IPS DF 19.7 (cell line): ENCODE data around the gene PEF1.

Experiments used
- DNase-seq: peaks from one replicate; pipeline ENCODE4 v3.0.0-alpha.2; 2013; ENCODE audit warnings: low read depth, low spot score

Gene PEF1

DNA sequence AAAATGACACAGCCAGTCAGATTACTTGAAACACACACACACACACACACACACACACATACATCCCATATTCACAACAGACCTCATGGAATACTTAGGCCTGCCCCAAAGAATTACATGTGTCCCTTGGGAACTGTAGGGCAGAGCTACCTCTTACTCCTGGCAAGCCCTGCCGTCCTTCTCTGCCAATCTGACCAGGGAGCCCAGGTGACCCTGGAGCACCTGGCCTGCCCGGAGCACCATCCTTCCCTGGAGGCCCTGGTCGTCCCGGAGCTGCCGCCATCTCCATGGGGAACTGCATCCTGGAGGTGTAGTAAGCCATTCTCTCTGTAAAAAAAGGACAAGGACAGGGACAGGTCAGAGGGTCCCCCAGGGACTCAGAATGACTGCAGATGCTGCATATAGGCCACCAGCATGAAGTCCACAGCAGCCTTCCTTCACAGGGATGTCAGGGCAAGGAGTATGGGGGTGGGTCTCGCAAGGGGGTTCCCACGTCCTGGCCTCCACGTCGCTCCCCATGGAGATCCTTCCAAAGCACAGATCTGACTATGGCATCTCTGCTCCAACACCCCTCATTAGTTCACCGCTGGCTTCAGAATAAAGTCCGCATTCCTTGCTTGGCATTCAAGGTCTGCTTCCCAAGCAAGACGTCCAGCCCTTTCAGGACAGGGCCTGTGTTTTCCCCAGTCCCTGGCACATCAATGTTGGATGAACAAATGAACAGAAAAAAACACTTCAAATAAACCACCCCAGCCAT is 9.2 kb upstream of the PEF1 start:
- DNase-seq = no peak

DNA sequence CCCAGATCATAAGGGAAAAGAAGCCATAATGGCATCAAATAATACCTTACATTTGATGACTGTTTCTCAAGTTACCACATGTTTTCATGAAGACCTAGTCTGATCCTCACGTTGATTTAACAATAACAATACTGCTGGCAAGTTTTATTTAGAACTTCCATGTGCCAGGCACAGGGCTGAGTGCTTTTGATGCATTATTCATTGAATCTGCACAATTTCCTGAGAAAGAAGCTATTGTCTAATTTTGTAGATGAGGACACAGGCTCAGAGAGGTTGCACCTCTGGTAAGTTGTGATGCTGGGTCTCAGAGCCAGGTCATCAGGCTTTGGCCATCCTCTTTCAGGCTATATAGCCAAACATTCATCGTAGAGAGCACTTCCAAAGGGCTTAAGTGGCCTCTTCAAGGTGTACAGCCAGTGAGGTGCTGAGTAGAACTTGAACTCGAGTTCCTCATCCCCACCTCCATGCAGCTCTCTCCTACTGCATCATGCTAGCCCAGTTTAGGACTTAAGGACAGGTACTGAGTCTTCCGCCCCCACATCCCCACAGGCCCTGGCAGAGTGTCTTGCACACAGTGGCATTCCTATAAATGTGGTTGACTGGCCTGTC is 8.3 kb upstream of the PEF1 start:
- no peak for DNase-seq

DNA sequence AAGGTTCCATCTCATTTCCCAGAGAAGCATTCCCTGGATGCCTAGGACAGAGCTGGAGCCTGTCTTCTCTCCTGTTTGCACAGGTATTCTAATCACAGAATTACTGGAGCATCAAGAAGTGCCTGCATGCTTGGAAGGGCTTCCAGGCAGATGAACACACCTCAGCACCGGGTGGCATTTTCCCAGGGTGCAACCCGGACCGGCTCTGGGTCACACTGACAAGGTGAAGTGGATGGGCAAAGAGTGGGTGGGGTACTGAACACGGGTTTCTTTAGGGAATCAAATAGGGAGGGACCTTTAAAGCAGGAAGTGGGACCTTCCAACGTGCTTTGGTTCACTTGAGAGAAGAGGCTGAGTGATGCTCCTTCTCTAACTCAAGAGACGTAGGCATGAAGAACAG is 7.1 kb upstream of the PEF1 start:
- no peak for DNase-seq

DNA sequence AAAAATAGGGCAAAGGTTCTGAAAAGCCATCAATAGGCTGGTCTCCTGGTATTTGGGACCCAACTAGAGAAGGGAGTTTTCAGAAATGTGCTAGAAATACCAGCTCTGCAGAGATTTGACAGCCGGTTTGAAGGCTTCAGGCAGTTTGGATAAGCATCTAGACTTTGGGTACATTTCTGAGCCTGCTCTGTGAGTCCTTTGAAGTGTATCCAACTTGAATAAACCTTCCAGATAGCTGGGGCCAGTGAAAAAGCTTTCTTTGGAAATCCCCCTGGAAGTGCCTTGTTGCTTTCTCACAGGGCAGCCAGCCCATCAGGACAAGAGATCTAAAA is 6.4 kb upstream of the PEF1 start:
- no peak for DNase-seq

DNA sequence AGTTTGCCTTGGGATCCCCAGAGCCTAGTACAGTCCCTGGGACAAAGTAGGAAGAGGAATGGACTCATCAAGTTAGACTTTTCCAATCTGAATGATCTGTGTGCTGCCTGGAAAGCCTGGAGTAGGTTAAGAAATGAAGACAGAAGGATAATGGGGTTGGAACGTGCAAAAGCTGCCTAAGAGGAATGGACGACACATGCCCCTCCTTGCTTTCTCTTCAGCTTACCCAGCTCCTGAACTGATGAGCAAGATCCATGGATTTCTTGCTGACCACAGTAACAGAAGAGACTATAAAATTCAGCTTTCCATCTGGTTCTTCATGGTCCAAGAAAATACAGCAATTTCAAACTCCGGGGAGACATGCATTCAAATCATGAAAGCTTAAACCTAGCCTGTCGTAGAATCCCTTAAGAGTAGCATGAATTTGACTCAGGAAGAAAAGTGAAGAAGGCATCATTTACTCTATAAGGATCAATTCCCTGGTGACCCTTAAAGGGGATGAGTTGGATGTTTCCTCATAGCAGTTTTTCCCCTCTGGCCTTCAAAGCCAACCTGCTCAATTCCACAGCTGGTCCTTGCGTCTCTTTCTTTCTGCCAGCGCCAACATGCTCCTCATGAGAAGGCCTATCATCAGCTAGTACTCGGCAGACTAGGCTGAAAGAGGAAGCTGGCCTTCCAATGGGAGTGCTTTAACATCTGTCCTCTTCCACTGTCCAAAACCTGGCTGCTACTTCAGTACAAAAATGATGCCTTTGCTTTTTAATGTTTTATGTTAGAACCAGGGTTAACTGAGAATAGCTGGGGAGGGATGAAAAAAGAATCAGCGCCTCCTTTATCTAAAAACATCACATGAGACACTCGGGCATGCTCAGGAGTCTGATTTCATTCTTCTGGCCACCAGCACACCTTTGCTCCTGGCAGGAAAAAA is 5.7 kb upstream of the PEF1 start:
- no peak for DNase-seq

- no peak for DNase-seq
These were observed 4.1 kb upstream of the PEF1 start for GRCh38 chr1:31648641-31649357.

DNA sequence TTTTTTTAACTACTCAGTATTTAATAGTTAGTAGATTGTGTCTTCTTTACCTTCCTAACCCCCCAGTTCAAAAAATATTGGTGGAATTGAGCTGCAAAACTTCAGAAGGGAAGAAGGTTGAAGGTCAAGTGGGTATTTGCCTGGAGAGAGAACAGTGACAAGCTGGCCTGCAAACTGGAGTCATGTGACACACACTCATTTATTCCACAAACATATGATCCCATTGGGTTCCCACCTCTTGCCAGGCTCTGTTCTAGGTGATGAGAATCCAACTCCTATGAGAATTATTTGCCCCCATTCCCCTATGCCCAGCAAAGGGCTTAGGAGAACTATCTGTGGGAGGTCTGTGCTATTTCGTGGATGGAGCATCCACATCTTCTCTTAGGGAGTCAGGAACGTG is 3.5 kb upstream of the PEF1 start:
- no peak for DNase-seq

DNA sequence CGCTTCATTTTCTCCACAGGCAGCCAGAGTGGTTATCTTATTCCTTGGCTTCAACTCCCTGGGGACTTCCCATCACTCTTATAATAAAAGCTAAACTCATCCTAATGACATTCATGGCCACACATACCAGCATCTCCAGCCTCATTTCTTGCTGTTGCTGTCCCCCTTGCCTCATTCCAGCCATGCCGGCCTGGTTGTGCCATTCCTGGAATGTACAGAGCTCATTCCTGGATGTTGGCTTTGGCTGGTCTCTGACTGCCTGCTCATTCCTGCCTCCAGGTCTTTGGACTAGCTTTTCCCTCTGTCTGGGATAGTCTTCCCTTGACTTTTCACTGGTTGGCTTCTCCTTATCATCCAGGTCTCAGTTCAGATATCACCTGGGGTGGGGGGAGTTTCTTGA is 2.4 kb upstream of the PEF1 start:
- no peak for DNase-seq

- no peak for DNase-seq
These were observed 1.7 kb upstream of the PEF1 start for GRCh38 chr1:31646259-31646960.

GRCh38 chr1:31645274-31645568 is 545 bp upstream of the PEF1 start:
- DNase-seq = no peak

- no peak for DNase-seq
These were observed 608 bp downstream of the PEF1 start for GRCh38 chr1:31643976-31644559.

DNA sequence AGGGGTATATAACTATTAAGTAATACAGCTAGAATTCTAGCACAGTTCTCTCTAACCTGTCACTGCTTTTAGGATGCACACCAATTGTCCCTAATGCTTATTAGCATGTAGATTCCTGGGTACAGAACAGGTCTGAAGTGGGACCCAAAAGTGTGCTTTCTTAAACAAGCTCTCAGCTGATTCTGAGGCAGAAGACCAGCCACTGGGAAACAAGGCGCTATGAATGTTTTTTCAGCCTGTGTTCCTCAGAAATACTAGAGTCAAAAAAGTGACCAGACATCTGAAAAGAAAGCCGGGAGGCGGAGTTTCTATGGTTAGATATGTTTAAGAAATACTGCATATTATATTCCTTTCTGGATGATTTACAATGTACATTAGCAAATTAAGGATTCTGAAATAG is 1.8 kb downstream of the PEF1 start:
- no peak for DNase-seq

DNA sequence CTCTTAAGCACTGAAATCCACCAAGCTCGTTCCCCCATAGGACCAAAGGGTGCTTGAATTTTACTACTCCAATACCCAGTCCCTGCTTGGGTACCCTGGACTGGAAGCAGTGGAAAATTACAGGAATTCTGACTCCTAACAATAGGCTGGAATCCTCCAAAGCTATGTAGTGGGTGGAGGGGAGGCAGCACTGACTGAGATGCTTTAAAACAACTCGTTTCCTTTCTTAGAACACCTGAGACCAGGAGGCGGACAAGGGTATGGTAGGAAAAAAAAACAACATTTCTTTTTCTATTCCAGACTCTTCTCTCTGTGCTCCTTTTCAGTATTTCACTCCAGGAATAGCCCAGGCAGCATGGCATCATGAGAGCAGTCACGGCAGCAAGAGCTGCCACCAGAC is 2.3 kb downstream of the PEF1 start:
- no peak for DNase-seq

DNA sequence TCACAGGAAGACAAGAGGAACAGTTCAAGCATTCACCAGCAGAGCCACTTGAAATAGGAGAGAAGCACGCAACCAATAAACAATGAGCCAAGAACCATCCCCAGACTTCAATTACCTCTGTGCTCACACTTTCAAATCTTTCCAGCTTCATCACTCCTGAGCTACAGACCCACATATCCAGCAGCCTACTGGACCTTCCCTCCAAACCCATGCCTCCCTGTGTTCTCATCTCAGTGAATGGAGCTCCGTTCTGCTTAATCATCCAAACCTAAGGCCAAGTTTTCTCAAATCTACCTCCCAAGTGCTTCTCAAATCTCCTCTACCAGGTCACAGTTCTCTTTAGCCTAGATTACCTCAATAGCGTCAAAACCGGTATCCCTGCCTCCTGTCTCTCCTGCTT is 3.7 kb downstream of the PEF1 start:
- no peak for DNase-seq

DNA sequence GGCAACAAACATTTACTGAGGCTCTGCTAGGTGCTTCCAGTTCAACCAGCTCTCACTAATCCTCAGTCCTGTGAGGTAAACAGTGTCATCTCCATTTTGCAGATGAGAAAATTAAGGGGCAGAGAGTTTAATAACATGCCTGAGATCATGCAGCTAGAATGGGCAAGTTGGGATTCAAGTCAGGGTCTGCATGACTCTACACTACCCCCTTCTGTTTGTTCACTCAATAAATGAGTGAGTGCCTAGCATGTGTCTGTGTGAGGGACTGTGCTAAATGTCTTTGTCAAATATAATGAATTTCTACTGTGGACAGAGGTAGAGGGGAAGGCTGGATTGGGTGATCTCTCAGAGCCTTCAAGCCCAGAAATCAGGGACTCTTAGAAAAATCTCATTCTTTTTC is 4.5 kb downstream of the PEF1 start:
- DNase-seq = no peak

GRCh38 chr1:31639543-31639942 is 5.1 kb downstream of the PEF1 start:
- no peak for DNase-seq

- DNase-seq = no peak
These were observed 6.6 kb downstream of the PEF1 start for GRCh38 chr1:31637915-31638673.

DNA sequence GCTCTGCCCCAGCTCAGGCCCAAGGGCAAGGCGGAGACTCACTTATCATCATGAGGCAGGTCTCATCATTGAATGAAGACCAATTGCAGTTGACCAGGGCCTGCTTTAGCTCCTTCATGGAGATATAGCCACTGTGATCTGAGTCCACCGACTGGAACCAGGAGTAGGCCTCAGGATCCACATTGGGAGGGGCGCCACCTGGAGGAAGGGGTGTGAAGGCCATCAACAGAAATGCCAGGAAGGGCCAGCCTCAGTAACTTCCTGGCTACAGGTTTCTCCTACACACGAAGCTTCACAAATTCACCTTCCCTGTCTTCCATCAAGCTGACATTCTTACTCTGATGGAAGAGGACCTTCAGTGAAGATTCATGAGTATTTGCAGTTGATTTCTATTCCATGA is 11.6 kb downstream of the PEF1 start:
- DNase-seq = no peak

- DNase-seq = no peak
These were observed 12.0 kb downstream of the PEF1 start for GRCh38 chr1:31632649-31633048.

- no peak for DNase-seq
These were observed 15.6 kb downstream of the PEF1 start for GRCh38 chr1:31628931-31629556.
